Epithelial cell of esophagus (primary cell): ENCODE results near the gene CSMD2.

Experiments used
- DNase-seq: peaks from one replicate; pipeline ENCODE4 v3.0.0; 2010; ENCODE audit warnings: low read depth
- H3K4me3 ChIP-seq: 2 replicates; pipeline ENCODE4 v1.5.1; 2011; ENCODE audit warnings: mild to moderate bottlenecking, low read length, control low read depth
- TF ChIP-seq, protein P1 (sequence below): IDR thresholded peaks from 2 replicates; pipeline ENCODE4 v1.5.1; 2011; ENCODE audit warnings: low read depth, mild to moderate bottlenecking, low read length, control low read depth, inconsistent platforms; ENCODE audit not compliant: insufficient read depth; ENCODE audit errors: missing control alignments

CSMD2 gene

DNA sequence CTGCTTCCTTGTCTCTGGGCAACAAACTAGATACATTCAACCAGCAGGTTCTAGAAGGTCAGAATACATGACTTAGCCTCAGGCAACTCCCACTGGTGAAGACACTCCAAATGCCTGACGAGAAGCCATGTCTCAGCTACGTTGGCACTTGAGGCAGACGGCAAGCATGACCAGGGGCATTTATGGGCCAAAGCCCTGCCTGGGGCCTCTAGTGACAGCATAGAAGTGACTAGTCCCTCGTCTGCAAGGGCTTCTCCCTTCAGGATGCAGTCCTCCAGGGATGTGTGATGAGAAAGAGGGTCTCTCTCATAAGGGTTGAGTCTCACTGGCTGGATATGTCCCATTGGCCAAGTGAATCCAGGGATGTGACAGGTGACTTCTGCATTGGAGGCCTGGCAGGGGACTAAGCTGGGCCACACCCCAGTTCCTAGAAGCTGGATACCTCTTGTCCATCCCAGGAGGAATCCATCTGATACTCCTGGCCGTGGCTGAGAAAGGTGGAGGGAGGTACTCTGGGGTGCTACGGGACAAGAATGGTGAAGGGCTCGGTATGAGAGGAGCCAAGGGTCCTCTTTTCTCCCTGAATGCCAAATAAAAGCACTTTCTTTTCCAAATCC, 449.7 kb downstream of the CSMD2 start:
- TF ChIP-seq, protein P1, sequence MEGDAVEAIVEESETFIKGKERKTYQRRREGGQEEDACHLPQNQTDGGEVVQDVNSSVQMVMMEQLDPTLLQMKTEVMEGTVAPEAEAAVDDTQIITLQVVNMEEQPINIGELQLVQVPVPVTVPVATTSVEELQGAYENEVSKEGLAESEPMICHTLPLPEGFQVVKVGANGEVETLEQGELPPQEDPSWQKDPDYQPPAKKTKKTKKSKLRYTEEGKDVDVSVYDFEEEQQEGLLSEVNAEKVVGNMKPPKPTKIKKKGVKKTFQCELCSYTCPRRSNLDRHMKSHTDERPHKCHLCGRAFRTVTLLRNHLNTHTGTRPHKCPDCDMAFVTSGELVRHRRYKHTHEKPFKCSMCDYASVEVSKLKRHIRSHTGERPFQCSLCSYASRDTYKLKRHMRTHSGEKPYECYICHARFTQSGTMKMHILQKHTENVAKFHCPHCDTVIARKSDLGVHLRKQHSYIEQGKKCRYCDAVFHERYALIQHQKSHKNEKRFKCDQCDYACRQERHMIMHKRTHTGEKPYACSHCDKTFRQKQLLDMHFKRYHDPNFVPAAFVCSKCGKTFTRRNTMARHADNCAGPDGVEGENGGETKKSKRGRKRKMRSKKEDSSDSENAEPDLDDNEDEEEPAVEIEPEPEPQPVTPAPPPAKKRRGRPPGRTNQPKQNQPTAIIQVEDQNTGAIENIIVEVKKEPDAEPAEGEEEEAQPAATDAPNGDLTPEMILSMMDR = no peak
- H3K4me3 ChIP-seq = no peak overlapping the region
- no peak for DNase-seq

DNA sequence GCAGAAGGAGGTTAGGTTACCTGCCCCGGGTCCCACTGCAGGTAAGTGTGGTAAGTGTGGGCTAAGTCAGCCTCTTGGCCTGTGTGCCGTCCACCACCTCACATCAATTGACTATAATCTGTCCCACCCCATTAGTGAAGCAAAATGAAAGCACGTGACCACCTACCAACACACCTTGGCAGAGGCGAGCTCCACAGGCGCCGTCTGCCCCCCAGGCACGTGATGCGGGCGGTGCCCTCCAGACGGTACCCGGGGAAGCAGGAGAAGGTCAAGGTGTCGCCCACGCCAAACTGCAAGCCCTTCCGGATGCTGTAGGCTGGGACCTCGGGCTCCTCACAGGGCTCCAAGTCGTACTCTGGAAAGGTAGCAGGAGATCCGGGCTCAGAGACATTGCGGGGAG, 450.6 kb downstream of the CSMD2 start:
- TF ChIP-seq, protein P1 = no peak
- no peak overlapping the region for H3K4me3 ChIP-seq
- no peak for DNase-seq

DNA sequence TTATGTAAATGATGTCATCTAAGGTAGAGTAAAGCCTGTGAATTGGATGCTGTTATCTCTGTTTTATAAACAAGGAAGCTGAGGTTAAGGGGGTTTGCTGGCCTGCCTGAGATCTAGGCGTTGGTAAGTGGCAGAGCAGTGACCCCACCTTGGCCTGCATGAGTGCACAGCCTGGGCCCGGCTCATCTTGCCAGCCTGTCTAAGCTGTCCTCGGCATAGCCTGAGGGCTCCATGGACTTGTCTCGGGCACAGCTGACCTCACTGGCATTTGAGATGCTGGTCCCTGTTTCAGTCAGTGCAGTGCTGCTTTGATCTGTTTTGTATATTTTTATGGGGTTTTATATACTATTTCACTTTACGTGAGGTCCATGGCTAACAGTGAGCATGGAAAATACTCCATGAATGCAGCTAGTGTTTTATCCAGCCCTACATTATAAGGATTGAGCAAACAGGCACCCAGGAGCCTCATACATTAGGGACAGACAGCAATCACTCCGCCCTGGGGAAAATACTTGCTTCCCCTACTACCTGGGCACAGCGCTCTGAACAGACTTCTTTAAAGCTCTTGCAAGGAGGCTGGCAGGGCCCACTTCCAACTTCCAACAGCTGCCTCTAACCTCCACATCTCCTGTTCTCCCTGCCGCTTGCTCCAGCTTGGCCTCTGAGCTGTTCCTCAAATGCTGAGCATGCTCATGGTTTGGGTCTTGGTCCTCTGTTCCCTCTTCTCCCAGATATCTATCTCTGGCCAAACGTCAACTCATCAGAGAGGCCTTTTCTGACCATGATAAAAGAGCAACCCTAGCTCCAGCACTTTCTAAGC, 451.8 kb downstream of the CSMD2 start:
- H3K4me3 ChIP-seq = no peak overlapping the region
- no peak for DNase-seq
- TF ChIP-seq, protein P1 = no peak

DNA sequence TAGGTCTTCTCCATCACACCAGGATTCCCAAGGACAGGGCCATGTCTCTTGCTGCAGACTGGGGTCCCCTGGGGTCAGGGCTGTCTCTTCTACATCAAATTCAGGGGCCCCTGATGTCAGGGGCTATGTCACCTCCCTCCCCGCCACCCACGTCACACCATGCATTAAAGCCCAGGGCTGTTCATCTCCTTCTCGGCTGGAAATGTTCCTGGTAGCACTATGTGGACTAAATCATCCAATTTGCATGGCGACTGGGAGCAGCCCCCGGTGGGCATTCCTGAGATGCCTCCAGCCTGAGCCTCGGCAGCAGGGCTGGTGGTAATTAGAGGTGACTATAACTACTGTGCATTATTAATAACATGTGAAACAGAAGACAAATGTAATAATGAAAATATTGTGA, 452.8 kb downstream of the CSMD2 start:
- no peak for DNase-seq
- no peak overlapping the region for H3K4me3 ChIP-seq
- TF ChIP-seq, protein P1 = no peak

DNA sequence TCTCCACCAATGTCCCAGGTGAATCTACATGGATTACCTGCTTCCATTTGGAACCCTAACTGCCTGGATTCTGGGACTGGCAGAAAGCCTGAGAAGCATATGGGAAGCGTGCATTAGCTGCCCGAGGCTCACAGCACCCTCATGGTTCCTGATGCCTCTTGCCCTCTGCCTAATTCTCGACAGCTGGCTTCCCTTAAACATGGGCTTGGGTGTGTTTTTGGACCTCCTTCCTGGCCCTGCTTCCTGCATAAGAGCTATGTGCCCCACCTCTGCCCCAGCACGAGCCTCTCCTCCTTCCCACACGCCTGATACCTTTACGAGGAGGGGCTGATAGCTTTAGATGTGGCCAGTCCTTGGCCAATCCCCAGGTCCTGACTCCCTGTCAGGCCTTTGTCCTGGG, 453.5 kb downstream of the CSMD2 start:
- no peak overlapping the region for H3K4me3 ChIP-seq
- no peak for DNase-seq
- TF ChIP-seq, protein P1 = no peak

DNA sequence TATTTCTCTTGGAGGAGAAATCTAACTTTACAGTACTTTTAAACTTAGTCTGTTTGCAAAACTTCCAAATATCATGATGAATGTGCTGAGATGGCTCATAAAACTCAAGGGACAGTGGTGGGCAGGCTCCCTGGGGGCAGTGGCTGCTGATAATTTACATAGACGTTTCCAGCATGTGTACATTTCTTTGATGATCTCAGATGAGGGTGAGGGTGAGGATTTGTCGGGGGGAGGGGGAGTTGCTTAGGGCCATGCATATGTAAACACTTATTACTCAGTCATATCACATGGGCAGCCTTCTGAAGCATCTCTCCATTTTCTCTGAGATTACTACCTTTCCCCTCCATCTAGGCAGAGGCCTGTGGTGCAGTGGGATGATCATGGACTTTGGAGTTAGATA, 454.1 kb downstream of the CSMD2 start:
- DNase-seq = no peak
- H3K4me3 ChIP-seq = no peak overlapping the region
- TF ChIP-seq, protein P1 = no peak
